PC-3 (cell line): ENCODE measurements around the gene UBL7. TPM values are rescaled to one million over a fixed set of nuclear protein-coding genes. Genes with fewer than 3 reads are reported as not detected.

Source experiments
- ATAC-seq: fragments of 200-7000 bp; cut with Tn5 transposase; 2 replicates; pipeline ENCODE4 v1.9.1; 2020; ENCODE audit warnings: mild to moderate bottlenecking, moderate library complexity
- BruUV-seq: library from RNA; stranded (reverse); fragments of 400-500 nt; replicated peaks from 2 replicates; lab custom pipeline; 2021; lab: Mats Ljungman, UMichigan
- CTCF ChIA-PET: fragments of 300-600 bp; sonication (Branson Sonifier 250); formaldehyde crosslinking; loops from one replicate; lab custom pipeline; 2022; ENCODE audit warnings: antibody characterized with exemption; lab: Charles Lee
- POLR2A ChIA-PET: fragments of 300-600 bp; sonication (Branson Sonifier 250); formaldehyde crosslinking; loops from one replicate; lab custom pipeline; 2022; ENCODE audit warnings: antibody characterized with exemption; ENCODE audit not compliant: unreplicated experiment; lab: Charles Lee
- DNase-seq: peaks from one replicate; pipeline ENCODE4 v3.0.0-alpha.2; 2015
- H2AFZ ChIP-seq: fragments of 300-600 bp; sonication (generic); 2 replicates; pipeline ENCODE4 v1.6.0; 2016; ENCODE audit warnings: antibody characterized with exemption, low read length
- H3F3A ChIP-seq: fragments of 300-600 bp; sonication (generic); one replicate; pipeline ENCODE4 v1.6.0; 2017; ENCODE audit warnings: antibody characterized with exemption, low read length, control low read depth, mild to moderate bottlenecking; ENCODE audit not compliant: unreplicated experiment
- H3K27ac ChIP-seq: fragments of 300-600 bp; sonication (generic); 2 replicates; pipeline ENCODE4 v1.5.1; 2016; ENCODE audit warnings: mild to moderate bottlenecking, low read length
- H3K27me3 ChIP-seq: fragments of 300-600 bp; sonication (generic); 2 replicates; pipeline ENCODE4 v1.6.1; 2016; ENCODE audit warnings: low read length, mixed read lengths
- H3K36me3 ChIP-seq: fragments of 300-600 bp; sonication (generic); 2 replicates; pipeline ENCODE4 v1.6.1; 2016; ENCODE audit warnings: low read depth, mixed run types, low read length, mixed read lengths
- H3K4me1 ChIP-seq: fragments of 300-600 bp; sonication (generic); 2 replicates; pipeline ENCODE4 v1.5.1; 2016; ENCODE audit warnings: low read length; ENCODE audit not compliant: insufficient read depth
- H3K4me2 ChIP-seq: fragments of 300-600 bp; sonication (generic); 2 replicates; pipeline ENCODE4 v1.6.0; 2016; ENCODE audit warnings: low read length
- H3K4me3 ChIP-seq: fragments of 300-600 bp; sonication (generic); 2 replicates; pipeline ENCODE4 v1.5.1; 2016; ENCODE audit warnings: mild to moderate bottlenecking, low read length, mixed read lengths
- H3K79me2 ChIP-seq: fragments of 300-600 bp; sonication (generic); 2 replicates; pipeline ENCODE4 v1.6.1; 2017; ENCODE audit warnings: low read length, mixed read lengths
- H3K9ac ChIP-seq: fragments of 300-600 bp; sonication (generic); 2 replicates; pipeline ENCODE4 v1.6.0; 2016; ENCODE audit warnings: mild to moderate bottlenecking, low read length
- H3K9me2 ChIP-seq: fragments of 300-600 bp; sonication (generic); replicated peaks from 2 replicates; pipeline ENCODE4 v1.6.1; 2016; ENCODE audit warnings: mixed run types, low read length, mixed read lengths
- H3K9me3 ChIP-seq: fragments of 300-600 bp; sonication (generic); 2 replicates; pipeline ENCODE4 v1.6.1; 2016; ENCODE audit warnings: low read length, mixed read lengths
- H4K20me1 ChIP-seq: fragments of 300-600 bp; sonication (generic); 2 replicates; pipeline ENCODE4 v1.6.1; 2016; ENCODE audit warnings: low read length, mixed read lengths
- EZH2 ChIP-seq: fragments of 300-600 bp; sonication (generic); IDR thresholded peaks from one replicate; pipeline ENCODE4 v1.6.1; 2017; ENCODE audit warnings: antibody characterized with exemption, mild to moderate bottlenecking, low read length; ENCODE audit not compliant: unreplicated experiment
- EZH2phosphoT487 ChIP-seq: fragments of 300-600 bp; sonication (generic); IDR thresholded peaks from 2 replicates; pipeline ENCODE4 v1.6.1; 2018; ENCODE audit warnings: mild to moderate bottlenecking, antibody characterized with exemption, low read length, borderline replicate concordance
- intact Hi-C: fragments of 100-400 bp; cut with micrococcal nuclease; formaldehyde crosslinking; loops from 2 replicates; pipeline ENCODE4 v1.9.0; 2023
- total RNA-seq: library from RNA; depleted of rRNA; stranded (reverse); fragments of >200 nt; gene quantifications from 2 replicates; pipeline ENCODE4 v1.2.3, GENCODE V29; 2014
- TF ChIP-seq, protein P1 (sequence below): fragments of 300-600 bp; sonication (generic); conservative IDR thresholded peaks from 2 replicates; pipeline ENCODE4 v1.5.1; 2017; ENCODE audit warnings: antibody characterized with exemption, low read depth, mild to moderate bottlenecking, low read length

The UBL7 gene
- total RNA-seq, 1 experiment from 2014 or later = 57.1 TPM

DNA sequence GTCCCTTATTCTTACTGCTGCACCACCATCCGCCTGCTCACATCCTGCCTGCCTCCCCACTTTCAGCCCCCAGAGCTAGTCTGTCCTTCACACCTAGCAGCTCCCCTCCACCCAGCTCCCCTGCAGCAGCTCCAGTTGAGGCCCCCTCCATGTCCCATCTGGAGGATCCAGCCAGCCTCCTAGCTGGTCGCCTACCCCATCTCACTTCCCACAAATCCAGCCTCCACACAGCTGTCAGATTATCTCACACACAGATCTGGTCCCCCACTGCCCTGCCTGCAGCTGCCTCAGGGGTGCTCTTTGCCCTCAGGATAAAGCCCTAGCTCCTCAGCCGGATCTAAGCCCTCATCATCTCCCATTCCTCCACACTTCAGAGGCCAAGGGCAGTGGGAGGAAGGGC is 18.4 kb downstream of the UBL7 start:
- H3K4me1 ChIP-seq = peaks cover 5% of the 10 kb centered on the region; the same call in 1 of the 2 replicates
- H3K27me3 ChIP-seq = no peaks in the 10 kb centered on the region
- ATAC-seq (no peak), DNase-seq (no peak)
- no peaks in the 10 kb centered on the region for H3K79me2 ChIP-seq
- no peak for TF ChIP-seq EZH2phosphoT487
- TF ChIP-seq, protein P1, sequence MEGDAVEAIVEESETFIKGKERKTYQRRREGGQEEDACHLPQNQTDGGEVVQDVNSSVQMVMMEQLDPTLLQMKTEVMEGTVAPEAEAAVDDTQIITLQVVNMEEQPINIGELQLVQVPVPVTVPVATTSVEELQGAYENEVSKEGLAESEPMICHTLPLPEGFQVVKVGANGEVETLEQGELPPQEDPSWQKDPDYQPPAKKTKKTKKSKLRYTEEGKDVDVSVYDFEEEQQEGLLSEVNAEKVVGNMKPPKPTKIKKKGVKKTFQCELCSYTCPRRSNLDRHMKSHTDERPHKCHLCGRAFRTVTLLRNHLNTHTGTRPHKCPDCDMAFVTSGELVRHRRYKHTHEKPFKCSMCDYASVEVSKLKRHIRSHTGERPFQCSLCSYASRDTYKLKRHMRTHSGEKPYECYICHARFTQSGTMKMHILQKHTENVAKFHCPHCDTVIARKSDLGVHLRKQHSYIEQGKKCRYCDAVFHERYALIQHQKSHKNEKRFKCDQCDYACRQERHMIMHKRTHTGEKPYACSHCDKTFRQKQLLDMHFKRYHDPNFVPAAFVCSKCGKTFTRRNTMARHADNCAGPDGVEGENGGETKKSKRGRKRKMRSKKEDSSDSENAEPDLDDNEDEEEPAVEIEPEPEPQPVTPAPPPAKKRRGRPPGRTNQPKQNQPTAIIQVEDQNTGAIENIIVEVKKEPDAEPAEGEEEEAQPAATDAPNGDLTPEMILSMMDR = no peak
- no peak for TF ChIP-seq EZH2
- H3K9ac ChIP-seq = no peak overlapping the region
- H3K36me3 ChIP-seq = no peaks in the 10 kb centered on the region
- H3K9me2 ChIP-seq = no peaks in the 10 kb centered on the region
- no peaks in the 10 kb centered on the region for H3F3A ChIP-seq
- no peaks in the 10 kb centered on the region for H4K20me1 ChIP-seq
- H3K4me2 ChIP-seq = no peak overlapping the region
- intact Hi-C loops = no loop called here
- H2AFZ ChIP-seq = no peak overlapping the region
- ChIA-PET CTCF (no interaction called here), POLR2A (no interaction called here)
- no peak overlapping the region for H3K27ac ChIP-seq
- no peak overlapping the region for H3K4me3 ChIP-seq
- no TSS peak for BruUV-seq
- H3K9me3 ChIP-seq = no peaks in the 10 kb centered on the region

DNA sequence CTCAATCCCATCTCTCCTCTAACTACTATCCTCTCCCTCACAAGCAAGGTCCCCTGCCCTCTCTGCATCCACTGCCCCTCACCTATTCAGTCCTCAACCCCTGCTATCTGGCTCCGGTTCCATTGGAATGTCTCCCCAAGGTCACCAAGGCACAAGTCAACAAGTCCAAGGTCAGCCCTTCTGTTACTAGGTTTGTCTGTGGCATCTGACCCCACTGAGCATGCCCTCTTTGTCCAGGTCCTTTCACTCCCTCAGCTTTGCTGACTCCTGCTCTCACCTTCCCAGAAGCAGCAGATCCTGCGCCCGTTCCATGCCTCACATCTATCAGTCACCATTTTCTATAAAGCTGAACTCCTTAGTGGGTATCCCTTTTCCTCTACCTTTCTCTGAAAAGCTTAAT is 18.9 kb downstream of the UBL7 start:
- POLR2A ChIA-PET = no interaction called here
- intact Hi-C loops = no loop called here
- TF ChIP-seq EZH2phosphoT487 = no peak
- H3K9me3 ChIP-seq = no peaks in the 10 kb centered on the region
- no TSS peak for BruUV-seq
- H3K4me2 ChIP-seq = no peak overlapping the region
- ATAC-seq (no peak), DNase-seq (no peak)
- peaks cover 5% of the 10 kb centered on the region; the same call in 1 of the 2 replicates for H3K4me1 ChIP-seq
- H3K27me3 ChIP-seq = no peaks in the 10 kb centered on the region
- H3F3A ChIP-seq = no peaks in the 10 kb centered on the region
- CTCF ChIA-PET = no interaction called here
- H2AFZ ChIP-seq = no peak overlapping the region
- H3K9me2 ChIP-seq = no peaks in the 10 kb centered on the region
- no peak overlapping the region for H3K27ac ChIP-seq
- no peaks in the 10 kb centered on the region for H3K79me2 ChIP-seq
- no peaks in the 10 kb centered on the region for H3K36me3 ChIP-seq
- H3K4me3 ChIP-seq = no peak overlapping the region
- H4K20me1 ChIP-seq = no peaks in the 10 kb centered on the region
- H3K9ac ChIP-seq = no peak overlapping the region

DNA sequence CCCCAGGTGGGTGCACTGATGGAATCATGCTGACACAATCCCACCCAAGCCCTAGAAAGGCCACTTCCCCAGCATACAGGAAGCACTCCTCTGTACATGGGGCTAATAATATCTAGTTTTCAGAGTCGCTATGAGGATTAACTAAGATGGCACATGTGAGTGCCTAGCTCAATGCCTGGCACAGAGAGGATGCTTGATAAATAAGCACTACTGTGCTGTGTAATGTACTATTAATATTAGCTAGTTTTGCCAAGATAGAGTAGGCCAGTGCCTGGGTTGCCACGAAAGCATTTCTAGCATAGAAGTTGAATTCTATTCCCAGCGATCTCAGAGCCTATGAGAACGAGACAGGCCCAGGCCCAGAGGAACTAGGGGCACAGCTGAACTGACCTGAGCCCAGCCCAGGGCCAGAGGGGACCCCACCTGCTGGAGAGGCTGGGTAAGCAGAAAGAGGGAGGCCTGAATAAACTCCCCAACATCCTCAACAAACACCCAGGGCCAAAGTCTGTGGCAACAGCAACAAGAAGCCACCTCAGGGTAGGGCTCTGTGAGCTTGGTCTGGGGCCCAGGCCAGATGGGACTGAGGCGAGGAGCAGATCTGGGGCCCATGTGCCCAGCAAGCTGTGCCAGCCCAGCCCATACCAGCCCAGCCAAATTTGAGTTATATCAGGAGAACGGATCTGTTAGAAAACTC is 19.6 kb downstream of the UBL7 start:
- Histone ChIP-seq H3K27ac (no peak overlapping the region), H3K27me3 (no peaks in the 10 kb centered on the region), H3K4me2 (no peak overlapping the region), H4K20me1 (no peaks in the 10 kb centered on the region), H3K79me2 (no peaks in the 10 kb centered on the region), H3K4me3 (no peak overlapping the region), H3F3A (no peaks in the 10 kb centered on the region), H3K9me3 (no peaks in the 10 kb centered on the region), H3K9me2 (no peaks in the 10 kb centered on the region), H3K9ac (no peak overlapping the region), H3K36me3 (no peaks in the 10 kb centered on the region), H2AFZ (no peak overlapping the region), H3K4me1 (peaks cover 5% of the 10 kb centered on the region; the same call in 1 of the 2 replicates)
- CTCF ChIA-PET = no interaction called here
- no peak for TF ChIP-seq EZH2phosphoT487
- POLR2A ChIA-PET = no interaction called here
- intact Hi-C loops = no loop called here
- BruUV-seq = no TSS peak
- DNase-seq (no peak), ATAC-seq (no peak)
